GM23248 (cell line): Measurements from ENCODE around the gene DNASE2B.

ENCODE experiments used
- EZH2 ChIP-seq: fragments of 200-600 bp; sonication (generic); IDR thresholded peaks from 2 replicates; pipeline ENCODE4 v1.6.1; 2018; ENCODE audit warnings: antibody characterized with exemption, mild to moderate bottlenecking; ENCODE audit not compliant: insufficient read depth, poor library complexity, severe bottlenecking
- EZH2phosphoT487 ChIP-seq: fragments of 200-600 bp; sonication (generic); IDR thresholded peaks from 2 replicates; pipeline ENCODE4 v1.6.1; 2018; ENCODE audit warnings: antibody characterized with exemption, moderate library complexity, mild to moderate bottlenecking, low read depth; ENCODE audit not compliant: insufficient read depth

GRCh38 chr1:84429231-84429630, 30.9 kb downstream of the DNASE2B start:
- TF ChIP-seq EZH2 (no peak), EZH2phosphoT487 (no peak)
